GM18867 (cell line): ENCODE results near the gene SULT1A1.
"Not testable (repeated sequence)": the region's sequence is repeated elsewhere in the genome, so short reads cannot be mapped to it uniquely, and the experiment has no call there.

Source experiments
- ATAC-seq: cut with Tn5 transposase; IDR thresholded peaks from one replicate; pipeline ENCODE4 v1.9.1; 2021; ENCODE audit warnings: mild to moderate bottlenecking, moderate library complexity; ENCODE audit not compliant: unreplicated experiment

The SULT1A1 gene

GRCh38 chr16:28608867-28609596 lies 812 bp downstream of the SULT1A1 start:
- ATAC-seq = not testable (repeated sequence)

- not testable (repeated sequence) for ATAC-seq
These were observed 1.4 kb downstream of the SULT1A1 start for GRCh38 chr16:28608496-28608808.

GRCh38 chr16:28607681-28608495 lies 2.0 kb downstream of the SULT1A1 start:
- ATAC-seq = not testable (repeated sequence)

GRCh38 chr16:28607116-28607623 lies 2.7 kb downstream of the SULT1A1 start:
- no peak for ATAC-seq

- no peak for ATAC-seq
These were observed 3.3 kb downstream of the SULT1A1 start for GRCh38 chr16:28606291-28607115.

GRCh38 chr16:28604186-28604565 lies 5.7 kb downstream of the SULT1A1 start:
- no peak for ATAC-seq

GRCh38 chr16:28603381-28604185 lies 6.3 kb downstream of the SULT1A1 start:
- no peak for ATAC-seq

GRCh38 chr16:28602529-28602928 lies 7.3 kb downstream of the SULT1A1 start:
- peak; percentile 51 for ATAC-seq

GRCh38 chr16:28602062-28602461 lies 7.8 kb downstream of the SULT1A1 start:
- ATAC-seq = not testable (repeated sequence)

GRCh38 chr16:28601589-28601988 lies 8.3 kb downstream of the SULT1A1 start:
- not testable (repeated sequence) for ATAC-seq

- ATAC-seq = not testable (repeated sequence)
These were observed 8.9 kb downstream of the SULT1A1 start for GRCh38 chr16:28600965-28601364.

GRCh38 chr16:28599377-28600285 lies 10.2 kb downstream of the SULT1A1 start:
- not testable (repeated sequence) for ATAC-seq

GRCh38 chr16:28597692-28598261 lies 12.1 kb downstream of the SULT1A1 start:
- no peak for ATAC-seq

- ATAC-seq = no peak
These were observed 12.8 kb downstream of the SULT1A1 start, which contains the start of gene SULT1A2 for GRCh38 chr16:28596840-28597691. Gene SULT1A2, minus strand, starts transcription at chr16:28597050. Its CDS starts 1,120 bp downstream, at chr16:28595930.

- ATAC-seq = no peak
These were observed 13.7 kb downstream of the SULT1A1 start for GRCh38 chr16:28596115-28596630.

- not testable (repeated sequence) for ATAC-seq
These were observed 14.4 kb downstream of the SULT1A1 start for GRCh38 chr16:28595451-28595850.

GRCh38 chr16:28592979-28593553 lies 16.8 kb downstream of the SULT1A1 start:
- ATAC-seq = no peak
